GM20000 (cell line): ENCODE results near the gene CLRN3.

Source experiments
- DNase-seq: peaks from one replicate; pipeline ENCODE4 v3.0.0; 2012; ENCODE audit warnings: low spot score
- TF ChIP-seq, protein P1 (sequence below): IDR thresholded peaks from 2 replicates; pipeline ENCODE4 v1.5.1; 2012; ENCODE audit warnings: mild to moderate bottlenecking, control low read depth; ENCODE audit errors: extremely low read depth, missing control alignments

Gene CLRN3

DNA sequence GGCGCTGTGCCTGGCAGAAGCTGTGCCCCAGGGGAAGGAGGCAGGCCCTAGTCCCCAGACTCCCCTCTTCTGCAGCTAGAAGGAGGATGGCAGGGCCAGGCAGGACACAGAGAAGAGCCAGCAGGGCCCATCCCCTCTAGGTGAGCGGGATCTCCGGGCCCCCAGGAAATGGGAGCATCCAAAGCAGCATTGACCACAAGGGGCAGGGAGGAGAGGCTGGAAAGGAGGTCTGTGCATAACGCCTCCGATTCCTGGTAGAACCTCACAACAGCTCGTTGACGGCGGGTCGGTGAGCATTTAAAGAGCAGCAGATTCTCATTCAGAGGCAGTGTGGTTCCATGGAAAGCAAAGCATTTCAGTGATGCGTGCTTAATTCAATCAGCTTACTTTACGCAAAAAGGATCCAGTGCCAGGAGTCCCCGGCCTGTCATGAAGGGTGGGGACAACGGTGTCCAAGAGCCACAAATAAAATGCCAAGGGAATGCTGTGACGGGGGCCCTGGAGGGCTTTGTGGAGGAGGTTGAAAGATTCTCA lies 41.0 kb downstream of the CLRN3 start:
- TF ChIP-seq, protein P1, sequence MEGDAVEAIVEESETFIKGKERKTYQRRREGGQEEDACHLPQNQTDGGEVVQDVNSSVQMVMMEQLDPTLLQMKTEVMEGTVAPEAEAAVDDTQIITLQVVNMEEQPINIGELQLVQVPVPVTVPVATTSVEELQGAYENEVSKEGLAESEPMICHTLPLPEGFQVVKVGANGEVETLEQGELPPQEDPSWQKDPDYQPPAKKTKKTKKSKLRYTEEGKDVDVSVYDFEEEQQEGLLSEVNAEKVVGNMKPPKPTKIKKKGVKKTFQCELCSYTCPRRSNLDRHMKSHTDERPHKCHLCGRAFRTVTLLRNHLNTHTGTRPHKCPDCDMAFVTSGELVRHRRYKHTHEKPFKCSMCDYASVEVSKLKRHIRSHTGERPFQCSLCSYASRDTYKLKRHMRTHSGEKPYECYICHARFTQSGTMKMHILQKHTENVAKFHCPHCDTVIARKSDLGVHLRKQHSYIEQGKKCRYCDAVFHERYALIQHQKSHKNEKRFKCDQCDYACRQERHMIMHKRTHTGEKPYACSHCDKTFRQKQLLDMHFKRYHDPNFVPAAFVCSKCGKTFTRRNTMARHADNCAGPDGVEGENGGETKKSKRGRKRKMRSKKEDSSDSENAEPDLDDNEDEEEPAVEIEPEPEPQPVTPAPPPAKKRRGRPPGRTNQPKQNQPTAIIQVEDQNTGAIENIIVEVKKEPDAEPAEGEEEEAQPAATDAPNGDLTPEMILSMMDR, result no peak
- no peak for DNase-seq

DNA sequence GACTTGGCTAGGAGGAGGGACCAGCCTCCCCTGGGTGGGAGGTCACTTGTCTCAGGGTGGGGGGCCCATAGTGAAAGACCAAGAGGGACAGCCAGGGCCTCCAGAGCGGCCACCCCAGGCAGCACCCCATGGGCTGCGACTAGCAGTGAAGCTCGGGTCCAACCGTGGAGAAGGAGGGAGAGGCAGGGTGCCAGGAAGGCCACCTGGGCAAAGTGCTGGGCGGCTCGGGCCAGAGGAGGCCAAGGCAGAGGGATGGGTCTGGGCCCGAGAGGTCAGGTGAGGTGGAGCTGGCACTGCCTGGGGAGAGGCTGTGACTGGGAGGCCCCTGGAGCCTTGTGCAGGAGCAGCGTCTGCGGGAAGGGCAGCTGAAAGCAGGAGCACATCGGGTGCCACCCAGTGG lies 41.8 kb downstream of the CLRN3 start:
- TF ChIP-seq, protein P1, result no peak
- no peak for DNase-seq

- no peak for DNase-seq
- TF ChIP-seq, protein P1, result no peak
Observed at GRCh38 chr10:127849921-127850320, 42.8 kb downstream of the CLRN3 start.

DNA sequence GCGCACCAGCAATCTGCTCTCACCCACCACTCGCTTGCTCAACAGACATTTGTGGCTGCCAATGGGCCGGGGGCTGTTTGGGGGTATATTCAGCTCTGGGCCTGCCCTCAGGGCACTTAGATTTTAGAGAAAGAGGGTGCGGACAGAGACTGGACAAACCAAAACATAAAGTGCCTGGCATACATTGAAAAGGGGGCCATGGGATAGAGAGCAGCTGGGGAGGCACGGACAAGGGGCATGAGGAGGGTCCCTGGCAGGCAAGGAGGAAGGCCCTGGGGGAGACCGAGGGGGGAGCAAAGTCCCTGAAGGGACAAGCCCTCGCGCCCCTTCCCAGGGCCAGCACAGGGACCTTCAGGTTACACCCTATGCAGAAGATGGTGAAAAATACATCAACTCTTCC lies 43.5 kb downstream of the CLRN3 start:
- no peak for DNase-seq
- TF ChIP-seq, protein P1, result no peak

- DNase-seq, result no peak
- TF ChIP-seq, protein P1, result no peak
Observed at GRCh38 chr10:127848226-127848625, 44.5 kb downstream of the CLRN3 start.

DNA sequence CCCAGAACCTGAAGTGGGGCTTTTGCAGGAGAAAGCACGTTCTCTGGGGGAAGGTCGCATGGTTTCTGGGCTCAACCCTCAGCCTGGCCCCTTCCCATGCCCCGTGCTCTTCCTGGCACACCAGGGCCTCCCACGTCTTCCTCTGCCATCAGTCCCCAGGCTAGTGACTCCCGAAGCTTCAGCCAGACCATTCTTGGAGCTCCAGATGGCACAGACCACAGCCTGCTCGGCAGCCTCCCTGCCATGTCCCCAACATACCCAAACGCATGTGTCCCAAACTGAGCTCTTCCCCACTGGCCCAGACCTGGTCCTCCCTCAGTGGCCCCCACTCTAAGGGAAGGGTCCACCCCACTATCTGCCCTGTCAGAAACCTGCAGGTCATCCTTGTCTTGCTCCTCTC lies 47.0 kb downstream of the CLRN3 start:
- DNase-seq, result no peak
- TF ChIP-seq, protein P1, result no peak

DNA sequence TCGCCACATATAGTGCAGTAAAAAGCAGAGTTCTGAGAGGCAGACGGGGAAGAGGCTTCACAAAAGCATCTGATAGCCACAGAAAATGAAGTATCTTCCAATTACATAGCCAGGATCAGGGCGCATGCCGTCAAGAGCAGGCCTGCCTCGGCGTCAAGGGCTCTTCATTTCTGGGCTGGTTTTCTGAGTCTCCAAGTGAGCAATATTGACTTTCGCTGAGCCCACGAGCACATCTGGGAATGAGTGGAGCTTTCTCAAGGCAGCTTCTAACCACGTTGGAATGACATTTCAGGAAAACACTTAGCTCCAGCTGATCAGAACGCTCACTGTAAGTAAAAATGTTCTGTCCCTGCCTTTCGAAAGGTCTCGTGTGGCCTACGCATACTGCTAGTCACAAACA lies 51.9 kb downstream of the CLRN3 start:
- no peak for DNase-seq
- TF ChIP-seq, protein P1, result no peak
